Right atrium auricular region (tissue), 2 donors: ENCODE data around the gene MMP26. TPM values are rescaled to one million over a fixed set of nuclear protein-coding genes. Genes with fewer than 3 reads are reported as not detected.

Experiments
- DNase-seq: peaks from one replicate; pipeline ENCODE4 v3.0.0-alpha.2; 2019; ENCODE audit warnings: low spot score
- H3K27ac ChIP-seq, 2 donors: fragments of 200-600 bp; sonication (generic); 1 replicate in 1 of 2; 2 replicates in 1 of 2; pipeline ENCODE4 v1.5.1; 2016 to 2019
- H3K27me3 ChIP-seq, 2 donors: fragments of 200-600 bp; sonication (generic); one replicate each; pipeline versions ENCODE4 v1.5.1 to v1.6.0; 2017 to 2019
- H3K36me3 ChIP-seq: fragments of 200-600 bp; sonication (generic); one replicate; pipeline ENCODE4 v1.5.1; 2016
- H3K4me1 ChIP-seq, 2 donors: fragments of 200-600 bp; sonication (generic); one replicate each; pipeline versions ENCODE4 v1.5.1 to v1.6.0; 2017 to 2019
- H3K4me3 ChIP-seq, 2 donors: fragments of 200-600 bp; sonication (generic); 1 replicate in 1 of 2; 2 replicates in 1 of 2; pipeline ENCODE4 v1.5.1; 2017 to 2019; ENCODE audit warnings: mild to moderate bottlenecking in 1 of 2, moderate library complexity in 1 of 2
- H3K9me3 ChIP-seq, 2 donors: fragments of 200-600 bp; sonication (generic); one replicate each; pipeline ENCODE4 v1.5.1; 2019
- total RNA-seq, 2 donors: library from RNA; depleted of rRNA; stranded (reverse); fragments of >200 nt; gene quantifications; one replicate each; pipeline ENCODE4 v1.1.0, GENCODE V29; 2016
- TF ChIP-seq, protein P1 (sequence below), 2 donors: fragments of 200-600 bp; sonication (generic); IDR thresholded peaks; one replicate each; pipeline ENCODE4 v1.5.1; 2019; ENCODE audit warnings: antibody characterized with exemption in 2 of 2

The MMP26 gene
- not detected for total RNA-seq

- H3K4me3 ChIP-seq, result no peak within 1 kb of the TSS
- no peaks in the 10 kb centered on the region for H3K9me3 ChIP-seq
- no peak within 1 kb of the TSS for H3K27ac ChIP-seq
- no peaks in the 10 kb centered on the region for H3K4me1 ChIP-seq
- TF ChIP-seq, protein P1, sequence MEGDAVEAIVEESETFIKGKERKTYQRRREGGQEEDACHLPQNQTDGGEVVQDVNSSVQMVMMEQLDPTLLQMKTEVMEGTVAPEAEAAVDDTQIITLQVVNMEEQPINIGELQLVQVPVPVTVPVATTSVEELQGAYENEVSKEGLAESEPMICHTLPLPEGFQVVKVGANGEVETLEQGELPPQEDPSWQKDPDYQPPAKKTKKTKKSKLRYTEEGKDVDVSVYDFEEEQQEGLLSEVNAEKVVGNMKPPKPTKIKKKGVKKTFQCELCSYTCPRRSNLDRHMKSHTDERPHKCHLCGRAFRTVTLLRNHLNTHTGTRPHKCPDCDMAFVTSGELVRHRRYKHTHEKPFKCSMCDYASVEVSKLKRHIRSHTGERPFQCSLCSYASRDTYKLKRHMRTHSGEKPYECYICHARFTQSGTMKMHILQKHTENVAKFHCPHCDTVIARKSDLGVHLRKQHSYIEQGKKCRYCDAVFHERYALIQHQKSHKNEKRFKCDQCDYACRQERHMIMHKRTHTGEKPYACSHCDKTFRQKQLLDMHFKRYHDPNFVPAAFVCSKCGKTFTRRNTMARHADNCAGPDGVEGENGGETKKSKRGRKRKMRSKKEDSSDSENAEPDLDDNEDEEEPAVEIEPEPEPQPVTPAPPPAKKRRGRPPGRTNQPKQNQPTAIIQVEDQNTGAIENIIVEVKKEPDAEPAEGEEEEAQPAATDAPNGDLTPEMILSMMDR (IDR thresholded peaks at IDR 0.05), result no peak
- no peaks in the 10 kb centered on the region for H3K36me3 ChIP-seq
- H3K27me3 ChIP-seq, result no peaks in the 10 kb centered on the region
- no peak for DNase-seq
Measured at GRCh38 chr11:4704054-4704789, at the start of gene MMP26. TSS of gene MMP26 (plus strand) at chr11:4704784.

GRCh38 chr11:4658629-4659445 lies 45.7 kb upstream of the MMP26 start:
- no peaks in the 10 kb centered on the region for H3K27me3 ChIP-seq
- TF ChIP-seq, protein P1 (IDR thresholded peaks at IDR 0.05), result no peak

GRCh38 chr11:4662876-4663275 lies 41.7 kb upstream of the MMP26 start:
- no peak overlapping the region for H3K4me3 ChIP-seq
- TF ChIP-seq, protein P1 (IDR thresholded peaks at IDR 0.05), result no peak
- no peak for DNase-seq

More at GRCh38 chr11:4658629-4659445, 45.7 kb upstream of the MMP26 start:
- H3K4me1 ChIP-seq, result no peaks in the 10 kb centered on the region
- no peak overlapping the region for H3K27ac ChIP-seq
- DNase-seq, result no peak
- H3K9me3 ChIP-seq, result no peaks in the 10 kb centered on the region
- H3K36me3 ChIP-seq, result no peaks in the 10 kb centered on the region
- no peak overlapping the region for H3K4me3 ChIP-seq

DNA sequence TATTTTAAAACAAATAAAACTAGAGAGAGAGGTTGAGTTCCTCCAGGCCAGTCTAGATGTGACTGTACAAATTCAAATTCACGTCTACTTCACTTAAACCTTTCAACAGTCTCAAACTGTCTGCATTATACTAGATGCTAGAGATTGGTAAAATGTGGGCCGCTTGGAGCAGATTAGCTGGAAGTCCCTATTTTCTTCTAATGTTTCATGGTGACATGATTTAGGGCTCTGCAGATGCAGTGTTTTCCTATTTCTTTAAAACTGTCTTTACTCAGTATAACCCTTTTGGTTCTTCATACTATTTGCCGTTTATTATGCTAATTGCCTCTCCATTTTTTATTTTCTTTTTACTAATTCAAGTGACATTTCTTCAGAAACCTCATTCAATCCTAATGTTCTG lies 40.4 kb upstream of the MMP26 start:
- no peaks in the 10 kb centered on the region for H3K36me3 ChIP-seq
- no peak overlapping the region for H3K4me3 ChIP-seq
- no peaks in the 10 kb centered on the region for H3K9me3 ChIP-seq
- no peaks in the 10 kb centered on the region for H3K4me1 ChIP-seq
- no peak overlapping the region for H3K27ac ChIP-seq
- no peaks in the 10 kb centered on the region for H3K27me3 ChIP-seq
- DNase-seq, result no peak
- TF ChIP-seq, protein P1 (IDR thresholded peaks at IDR 0.05), result no peak

More at GRCh38 chr11:4662876-4663275, 41.7 kb upstream of the MMP26 start:
- Histone ChIP-seq H3K4me1 (no peaks in the 10 kb centered on the region), H3K9me3 (no peaks in the 10 kb centered on the region), H3K36me3 (no peaks in the 10 kb centered on the region), H3K27me3 (no peaks in the 10 kb centered on the region), H3K27ac (no peak overlapping the region)

- DNase-seq, result no peak
- no peaks in the 10 kb centered on the region for H3K4me1 ChIP-seq
- no peaks in the 10 kb centered on the region for H3K27me3 ChIP-seq
- H3K27ac ChIP-seq, result no peak overlapping the region
- TF ChIP-seq, protein P1 (IDR thresholded peaks at IDR 0.05), result no peak
- no peaks in the 10 kb centered on the region for H3K9me3 ChIP-seq
- no peaks in the 10 kb centered on the region for H3K36me3 ChIP-seq
- H3K4me3 ChIP-seq, result no peak overlapping the region
Measured at GRCh38 chr11:4664786-4665185, 39.8 kb upstream of the MMP26 start.
